ENCODE measurements around the gene TLR5. TPM values are rescaled to one million over a fixed set of nuclear protein-coding genes. Genes with fewer than 3 reads are reported as not detected.

Gene TLR5
- polyA plus RNA-seq, 1 donor from 2014 or later = not detected

DNA sequence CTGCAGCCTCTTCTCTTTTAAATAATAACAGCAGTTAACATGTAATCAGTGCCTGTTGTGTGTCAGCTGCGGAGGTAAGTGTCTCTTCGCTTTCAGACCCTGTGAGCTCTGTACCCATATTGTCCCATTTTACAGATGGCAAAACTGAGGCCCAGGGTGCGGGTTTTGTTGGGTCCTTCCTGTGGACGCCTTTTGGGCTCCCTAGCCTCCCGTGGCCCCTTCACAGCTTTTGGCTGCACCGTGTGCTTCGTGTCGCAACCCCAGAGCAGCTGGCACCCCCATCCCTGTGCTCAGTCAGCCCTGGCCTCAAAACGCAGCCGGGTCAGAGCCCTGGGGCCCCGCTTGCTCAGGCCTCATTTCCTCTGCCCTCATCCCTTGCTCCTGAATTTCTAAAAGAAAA lies 53.8 kb downstream of the TLR5 start:
- Histone ChIP-seq H3K27ac (ENCODE audit: low read length) (no peak overlapping the region), H3K9me2 (ENCODE audit: insufficient read depth, low read length) (no peaks in the 10 kb centered on the region), H3K9me3 (ENCODE audit: low read length) (no peaks in the 10 kb centered on the region), H4K20me1 (ENCODE audit: insufficient read depth) (no peaks in the 10 kb centered on the region), H3K36me3 (ENCODE audit: insufficient read depth, low read length) (no peaks in the 10 kb centered on the region), H3K27me3 (ENCODE audit: insufficient read depth, low read depth, low read length) (no peaks in the 10 kb centered on the region), H3K79me2 (replicated peaks; ENCODE audit: insufficient read depth, low read length) (no peaks in the 10 kb centered on the region), H3K4me3 (ENCODE audit: low read length) (no peak overlapping the region), H3F3A (ENCODE audit: insufficient read depth, low read length, poor library complexity, severe bottlenecking) (no peaks in the 10 kb centered on the region), H2AFZ (ENCODE audit: low read depth, low read length) (no peak overlapping the region), H3K9ac (ENCODE audit: low read length) (no peak overlapping the region), H3K4me2 (ENCODE audit: low read length) (no peak overlapping the region)
- TF ChIP-seq EP300 (conservative IDR thresholded peaks at IDR 0.05; ENCODE audit: poor library complexity, severe bottlenecking) (no peak), EZH2 (IDR thresholded peaks at IDR 0.05; ENCODE audit: borderline replicate concordance, insufficient read depth, low read length, poor library complexity, severe bottlenecking) (no peak), RAD21 (conservative IDR thresholded peaks at IDR 0.05) (no peak), REST (IDR thresholded peaks at IDR 0.05; ENCODE audit: borderline replicate concordance) (no peak), POLR2AphosphoS5 (IDR thresholded peaks at IDR 0.05) (no peak), TAF1 (IDR thresholded peaks at IDR 0.05; ENCODE audit: low read depth) (no peak), SMC3 (conservative IDR thresholded peaks at IDR 0.05; ENCODE audit: poor library complexity) (no peak), MXI1 (conservative IDR thresholded peaks at IDR 0.05; ENCODE audit: poor library complexity, severe bottlenecking) (no peak)
- TF ChIP-seq, protein P1, sequence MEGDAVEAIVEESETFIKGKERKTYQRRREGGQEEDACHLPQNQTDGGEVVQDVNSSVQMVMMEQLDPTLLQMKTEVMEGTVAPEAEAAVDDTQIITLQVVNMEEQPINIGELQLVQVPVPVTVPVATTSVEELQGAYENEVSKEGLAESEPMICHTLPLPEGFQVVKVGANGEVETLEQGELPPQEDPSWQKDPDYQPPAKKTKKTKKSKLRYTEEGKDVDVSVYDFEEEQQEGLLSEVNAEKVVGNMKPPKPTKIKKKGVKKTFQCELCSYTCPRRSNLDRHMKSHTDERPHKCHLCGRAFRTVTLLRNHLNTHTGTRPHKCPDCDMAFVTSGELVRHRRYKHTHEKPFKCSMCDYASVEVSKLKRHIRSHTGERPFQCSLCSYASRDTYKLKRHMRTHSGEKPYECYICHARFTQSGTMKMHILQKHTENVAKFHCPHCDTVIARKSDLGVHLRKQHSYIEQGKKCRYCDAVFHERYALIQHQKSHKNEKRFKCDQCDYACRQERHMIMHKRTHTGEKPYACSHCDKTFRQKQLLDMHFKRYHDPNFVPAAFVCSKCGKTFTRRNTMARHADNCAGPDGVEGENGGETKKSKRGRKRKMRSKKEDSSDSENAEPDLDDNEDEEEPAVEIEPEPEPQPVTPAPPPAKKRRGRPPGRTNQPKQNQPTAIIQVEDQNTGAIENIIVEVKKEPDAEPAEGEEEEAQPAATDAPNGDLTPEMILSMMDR (IDR thresholded peaks at IDR 0.05; ENCODE audit: poor library complexity, severe bottlenecking) = no peak

DNA sequence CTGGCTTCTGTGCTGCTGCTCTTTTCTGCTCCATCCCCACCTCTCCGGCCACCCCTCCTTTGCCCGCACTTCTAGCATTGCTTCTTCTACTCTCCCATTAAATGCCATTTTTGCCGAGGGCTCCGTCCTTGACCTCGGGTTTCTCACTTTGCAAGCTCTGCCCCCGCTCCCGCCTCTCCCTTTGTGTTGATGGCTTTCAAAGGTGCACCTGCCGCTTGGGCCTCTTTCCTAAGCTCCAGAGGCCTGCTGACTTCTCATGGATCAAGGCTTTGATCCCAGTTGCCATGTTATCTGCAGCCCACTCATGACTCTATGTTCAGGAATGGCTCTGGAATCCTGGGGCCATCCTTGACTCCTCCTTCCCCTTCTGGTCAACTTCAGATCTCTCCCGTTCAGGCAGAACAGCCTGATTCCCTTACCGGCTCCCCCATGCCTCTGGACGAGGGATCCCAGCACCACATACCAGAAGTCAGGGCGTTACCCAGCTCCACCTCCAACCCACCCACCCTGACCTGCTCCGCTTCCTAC lies 54.3 kb downstream of the TLR5 start:
- Histone ChIP-seq H3F3A (ENCODE audit: insufficient read depth, low read length, poor library complexity, severe bottlenecking) (no peaks in the 10 kb centered on the region), H3K4me2 (ENCODE audit: low read length) (no peak overlapping the region), H3K27ac (ENCODE audit: low read length) (no peak overlapping the region), H3K27me3 (ENCODE audit: insufficient read depth, low read depth, low read length) (no peaks in the 10 kb centered on the region), H4K20me1 (ENCODE audit: insufficient read depth) (no peaks in the 10 kb centered on the region), H3K79me2 (replicated peaks; ENCODE audit: insufficient read depth, low read length) (no peaks in the 10 kb centered on the region), H2AFZ (ENCODE audit: low read depth, low read length) (no peak overlapping the region), H3K36me3 (ENCODE audit: insufficient read depth, low read length) (no peaks in the 10 kb centered on the region), H3K9ac (ENCODE audit: low read length) (no peak overlapping the region), H3K9me3 (ENCODE audit: low read length) (no peaks in the 10 kb centered on the region), H3K9me2 (ENCODE audit: insufficient read depth, low read length) (no peaks in the 10 kb centered on the region), H3K4me3 (ENCODE audit: low read length) (no peak overlapping the region)
- no peak for TF ChIP-seq EZH2 (IDR thresholded peaks at IDR 0.05; ENCODE audit: borderline replicate concordance, insufficient read depth, low read length, poor library complexity, severe bottlenecking)
- TF ChIP-seq REST (IDR thresholded peaks at IDR 0.05; ENCODE audit: borderline replicate concordance) = no peak
- TF ChIP-seq, protein P1 (IDR thresholded peaks at IDR 0.05; ENCODE audit: poor library complexity, severe bottlenecking) = no peak
- no peak for TF ChIP-seq TAF1 (IDR thresholded peaks at IDR 0.05; ENCODE audit: low read depth)
- TF ChIP-seq SMC3 (conservative IDR thresholded peaks at IDR 0.05; ENCODE audit: poor library complexity) = no peak
- TF ChIP-seq MXI1 (conservative IDR thresholded peaks at IDR 0.05; ENCODE audit: poor library complexity, severe bottlenecking) = no peak
- TF ChIP-seq POLR2AphosphoS5 (IDR thresholded peaks at IDR 0.05) = no peak
- no peak for TF ChIP-seq RAD21 (conservative IDR thresholded peaks at IDR 0.05)
- TF ChIP-seq EP300 (conservative IDR thresholded peaks at IDR 0.05; ENCODE audit: poor library complexity, severe bottlenecking) = no peak
